GM12878 (cell line): ENCODE measurements around the gene GPR34. TPM values are rescaled to one million over a fixed set of nuclear protein-coding genes. Genes with fewer than 3 reads are reported as not detected.

Source experiments
- ATAC-seq: fragments of 200-7000 bp; cut with Tn5 transposase; 3 replicates; pipeline ENCODE4 v1.9.1; 2020; ENCODE audit warnings: mild to moderate bottlenecking, moderate library complexity
- BruUV-seq: library from RNA; stranded (reverse); fragments of 400-500 nt; replicated peaks from 2 replicates; lab custom pipeline; 2021; lab: Mats Ljungman, UMichigan
- CTCF ChIA-PET: fragments of 300-600 bp; sonication (Branson Sonifier 250); formaldehyde crosslinking; extraction: SDS; loops from one replicate; lab custom pipeline; 2021; ENCODE audit warnings: inconsistent platforms; lab: Yijun Ruan, JAX
- POLR2A ChIA-PET: fragments of 350-600 bp; formaldehyde crosslinking; extraction: SDS; loops from one replicate; lab custom pipeline; 2021; ENCODE audit warnings: inconsistent platforms; lab: Charles Lee
- RAD21 ChIA-PET: fragments of 300-600 bp; sonication (Branson Sonifier 250); formaldehyde crosslinking; loops from one replicate; lab custom pipeline; 2023; ENCODE audit warnings: antibody characterized with exemption; ENCODE audit not compliant: unreplicated experiment; lab: Charles Lee
- SMC1A ChIA-PET: fragments of 300-600 bp; sonication (Branson Sonifier 250); formaldehyde crosslinking; loops from one replicate; lab custom pipeline; 2023; ENCODE audit not compliant: unreplicated experiment, uncharacterized antibody; lab: Charles Lee
- DNase-seq: peaks from one replicate; pipeline ENCODE4 v3.0.0-alpha.2; 2011; ENCODE audit warnings: low read depth, low spot score
- FAIRE-seq: peaks from 3 replicates; lab custom pipeline; 2011; peaks lifted over from hg19 to GRCh38; lab: Jason Lieb, UNC
- H2AFZ ChIP-seq: 2 replicates; pipeline ENCODE4 v1.6.0; 2011; ENCODE audit warnings: low read depth, low read length, control low read depth; ENCODE audit not compliant: control insufficient read depth
- H3K27ac ChIP-seq: 2 replicates; pipeline ENCODE4 v1.5.1; 2011; ENCODE audit warnings: control low read depth; ENCODE audit not compliant: control insufficient read depth, insufficient read depth
- H3K27me3 ChIP-seq, 2 experiments: replicated peaks in 1 of 2; 2 replicates each; pipeline versions ENCODE4 v1.6.0 to v1.6.1; 2011; ENCODE audit warnings: low read length in 1 of 2; ENCODE audit not compliant: control insufficient read depth in 2 of 2, insufficient read depth in 2 of 2
- H3K36me3 ChIP-seq, 2 experiments: 2 replicates each; pipeline ENCODE4 v1.5.1; 2011; ENCODE audit warnings: low read length in 1 of 2; ENCODE audit not compliant: control insufficient read depth in 2 of 2, insufficient read depth in 2 of 2
- H3K4me1 ChIP-seq: 2 replicates; pipeline ENCODE4 v1.6.1; 2011; ENCODE audit warnings: mild to moderate bottlenecking, low read length, moderate library complexity, mixed read lengths; ENCODE audit not compliant: control insufficient read depth, insufficient read depth
- H3K4me2 ChIP-seq: 2 replicates; pipeline ENCODE4 v1.6.0; 2011; ENCODE audit warnings: control low read depth; ENCODE audit not compliant: control insufficient read depth, insufficient read depth
- H3K4me3 ChIP-seq: fragments of 200-600 bp; sonication (generic); 2 replicates; pipeline ENCODE4 v1.5.1; 2016
- H3K79me2 ChIP-seq: 2 replicates; pipeline ENCODE4 v1.6.0; 2011; ENCODE audit warnings: low read length; ENCODE audit not compliant: control insufficient read depth, insufficient read depth
- H3K9ac ChIP-seq: 2 replicates; pipeline ENCODE4 v1.8.0; 2011; ENCODE audit warnings: low read length, control low read depth, mixed read lengths; ENCODE audit not compliant: control insufficient read depth, insufficient read depth
- H3K9me3 ChIP-seq: replicated peaks from 3 replicates; pipeline ENCODE4 v1.5.1; 2011; ENCODE audit warnings: mild to moderate bottlenecking, low read length; ENCODE audit not compliant: control insufficient read depth, insufficient read depth
- H4K20me1 ChIP-seq: 2 replicates; pipeline ENCODE4 v1.6.0; 2011; ENCODE audit not compliant: control insufficient read depth, insufficient read depth
- BACH1 ChIP-seq: fragments of 450-650 bp; IDR thresholded peaks from 2 replicates; pipeline ENCODE4 v1.6.1; 2017; ENCODE audit warnings: mild to moderate bottlenecking, borderline replicate concordance
- EP300 ChIP-seq, 2 experiments: fragments of 150-350 bp in 1 of 2; IDR thresholded peaks; 2 replicates each; pipeline ENCODE4 v1.6.1; 2011 to 2012; ENCODE audit warnings: low read depth in 2 of 2, low read length in 2 of 2, borderline replicate concordance in 1 of 2, improper control_type of control experiment in 1 of 2, inconsistent platforms in 1 of 2; ENCODE audit not compliant: control insufficient read depth in 1 of 2
- ESRRA ChIP-seq: IDR thresholded peaks from 2 replicates; pipeline ENCODE4 v1.6.1; 2012; ENCODE audit warnings: mild to moderate bottlenecking, low read length, improper control_type of control experiment
- IRF3 ChIP-seq: fragments of 450-650 bp; IDR thresholded peaks from 2 replicates; pipeline ENCODE4 v1.6.1; 2014; ENCODE audit warnings: mild to moderate bottlenecking
- JUNB ChIP-seq: IDR thresholded peaks from 2 replicates; pipeline ENCODE4 v1.6.1; 2016; ENCODE audit warnings: antibody characterized with exemption, mild to moderate bottlenecking
- MAX ChIP-seq: IDR thresholded peaks from 2 replicates; pipeline ENCODE4 v1.6.1; 2012; ENCODE audit warnings: low read depth, low read length, improper control_type of control experiment
- NBN ChIP-seq: fragments of 450-650 bp; IDR thresholded peaks from 2 replicates; pipeline ENCODE4 v1.6.1; 2016
- WGBS: methylation state at CpG from one replicate; pipeline ENCODE4 v1.1.6; 2016; ENCODE audit warnings: low lambda C conversion rate; ENCODE audit not compliant: insufficient replicate concordance, insufficient coverage; ENCODE audit errors: missing lambda C conversion rate; 5-methylcytosine and 5-hydroxymethylcytosine counted together
- in situ Hi-C: fragments of 300-500 bp; cut with MboI; formaldehyde crosslinking; loops from 9 replicates; pipeline ENCODE4 v1.14.3; 2018; ENCODE audit warnings: mixed read lengths
- intact Hi-C: fragments of 100-400 bp; cut with micrococcal nuclease; formaldehyde crosslinking; loops from one replicate; pipeline ENCODE4 v1.14.2; 2022; ENCODE audit not compliant: unreplicated experiment
- polyA plus RNA-seq, 11 experiments: library from polyadenylated mRNA; depleted of rRNA in 4 of 11; unstranded in 6 of 11; stranded (reverse) in 5 of 11; fragments of >200 nt; fragmentation: Nextera tagmentation in 4 of 11; fragmentation: Illumina TruSeq in 1 of 11; extraction: Ambion mirVana in 4 of 11; extraction: Trizol in 1 of 11; gene quantifications; 1 replicate in 1 of 11; 2 replicates in 10 of 11; pipeline versions ENCODE4 v1.2.1 to v1.2.3, GENCODE V29; 2011 to 2016; ENCODE audit warnings: inconsistent platforms in 2 of 11, missing spikeins in 2 of 11, low read depth in 1 of 11
- total RNA-seq, 4 experiments: library from RNA; depleted of rRNA in 3 of 4; stranded (reverse); fragments of >200 nt in 3 of 4; fragmentation: Illumina TruSeq in 1 of 4; extraction: Trizol in 1 of 4; gene quantifications; 2 replicates each; pipeline versions ENCODE4 v1.2.1 to v1.2.3, GENCODE V29; 2013 to 2021
- TF ChIP-seq, protein P1 (sequence below): fragments of 450-650 bp; IDR thresholded peaks from 2 replicates; pipeline ENCODE4 v1.6.1; 2017; ENCODE audit warnings: mild to moderate bottlenecking, low read depth, inconsistent platforms; ENCODE audit not compliant: poor library complexity, severe bottlenecking
- TF ChIP-seq, protein P2 (sequence below): fragments of 450-650 bp; IDR thresholded peaks from 2 replicates; pipeline ENCODE4 v1.6.1; 2017; ENCODE audit warnings: antibody characterized with exemption, mild to moderate bottlenecking, moderate library complexity

Gene GPR34
- total and polyA plus RNA-seq, 10 of the 15 experiments (the other 5 are each of a cell fraction or from before 2014, with no cell fraction given), result 0.12 to 0.84 (median 0.28) TPM; not detected in 1

DNA sequence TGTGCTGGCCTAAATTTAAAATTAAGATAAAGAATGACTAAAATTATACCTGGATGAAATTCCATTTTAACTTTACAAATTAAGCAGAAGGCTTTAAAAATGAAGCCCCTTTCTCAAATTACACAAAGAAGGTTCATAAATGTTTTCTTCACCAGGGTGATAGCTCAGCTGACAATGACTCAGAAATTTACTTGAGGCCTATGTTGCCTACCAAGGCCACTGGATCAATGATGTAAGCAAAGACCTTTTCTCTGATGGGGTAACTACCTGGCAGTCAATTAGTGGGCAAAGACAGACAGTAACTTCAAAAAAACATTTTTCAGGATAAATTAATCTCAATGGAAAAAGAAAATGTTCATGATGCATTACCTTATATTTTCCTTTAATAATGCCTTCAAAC lies 23.9 kb upstream of the GPR34 start (continued):
- TF ChIP-seq, protein P1, sequence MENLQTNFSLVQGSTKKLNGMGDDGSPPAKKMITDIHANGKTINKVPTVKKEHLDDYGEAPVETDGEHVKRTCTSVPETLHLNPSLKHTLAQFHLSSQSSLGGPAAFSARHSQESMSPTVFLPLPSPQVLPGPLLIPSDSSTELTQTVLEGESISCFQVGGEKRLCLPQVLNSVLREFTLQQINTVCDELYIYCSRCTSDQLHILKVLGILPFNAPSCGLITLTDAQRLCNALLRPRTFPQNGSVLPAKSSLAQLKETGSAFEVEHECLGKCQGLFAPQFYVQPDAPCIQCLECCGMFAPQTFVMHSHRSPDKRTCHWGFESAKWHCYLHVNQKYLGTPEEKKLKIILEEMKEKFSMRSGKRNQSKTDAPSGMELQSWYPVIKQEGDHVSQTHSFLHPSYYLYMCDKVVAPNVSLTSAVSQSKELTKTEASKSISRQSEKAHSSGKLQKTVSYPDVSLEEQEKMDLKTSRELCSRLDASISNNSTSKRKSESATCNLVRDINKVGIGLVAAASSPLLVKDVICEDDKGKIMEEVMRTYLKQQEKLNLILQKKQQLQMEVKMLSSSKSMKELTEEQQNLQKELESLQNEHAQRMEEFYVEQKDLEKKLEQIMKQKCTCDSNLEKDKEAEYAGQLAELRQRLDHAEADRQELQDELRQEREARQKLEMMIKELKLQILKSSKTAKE, result no peak
- no peak for TF ChIP-seq BACH1
- no peak for TF ChIP-seq NBN
- no peak for TF ChIP-seq IRF3
- no peak for TF ChIP-seq EP300 (IDR thresholded peaks at IDR 0.05; ENCODE audit: borderline replicate concordance in 1 of 2, control insufficient read depth in 1 of 2, low read depth in 2 of 2, low read length in 2 of 2)
- no peak for TF ChIP-seq MAX
- TF ChIP-seq ESRRA, result no peak

DNA sequence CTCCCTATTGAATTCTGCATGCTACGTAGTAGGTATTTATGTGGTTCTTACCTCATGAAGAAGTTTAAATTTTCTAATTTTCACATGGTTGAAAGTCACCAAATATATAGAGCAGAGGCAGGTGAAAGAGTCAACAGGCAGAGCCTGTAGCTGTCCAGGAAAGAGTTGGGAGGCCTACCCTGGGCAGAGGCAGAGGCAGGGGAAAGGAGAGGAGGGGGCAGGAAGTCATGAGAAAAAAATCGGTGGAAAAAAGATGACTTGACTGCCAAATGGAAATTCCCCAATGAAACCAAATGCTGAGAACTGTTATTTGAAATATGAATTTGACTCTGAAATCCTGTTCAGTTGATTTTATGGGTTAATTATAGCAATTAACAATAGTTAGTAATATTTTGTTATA lies 23.1 kb upstream of the GPR34 start:
- WGBS, result 47% methylated on average over 2 of the region's 2 CpGs
- Histone ChIP-seq H3K27ac (no peak overlapping the region), H3K27me3 (no peaks in the 10 kb centered on the region), H3K36me3 (no peaks in the 10 kb centered on the region), H3K4me1 (0 out of 2 replicates have a peak, but pooled peaks cover 4% of the 10 kb centered on the region), H4K20me1 (0 out of 2 replicates have a peak, but pooled peaks cover 3% of the 10 kb centered on the region), H3K4me2 (no peak overlapping the region), H2AFZ (no peak overlapping the region), H3K9ac (no peak overlapping the region), H3K9me3 (no peaks in the 10 kb centered on the region), H3K79me2 (no peaks in the 10 kb centered on the region), H3K4me3 (no peak overlapping the region)
- ChIA-PET CTCF (no interaction called here), RAD21 (interaction anchor here (0.6 kb wide), 1 partner anchor 91 kb away, joined by 3 read pairs; no protein-coding TSS in a partner anchor), POLR2A (no interaction called here), SMC1A (interaction anchor here (1.1 to 1.8 kb wide), 4 partner anchors 21 to 53 kb away, joined by 3 to 7 read pairs (median 5); partner anchors contain the start of gene GPR34)
- in situ Hi-C loops, result no loop called here
- no peak for TF ChIP-seq JUNB
- TF ChIP-seq, protein P2, sequence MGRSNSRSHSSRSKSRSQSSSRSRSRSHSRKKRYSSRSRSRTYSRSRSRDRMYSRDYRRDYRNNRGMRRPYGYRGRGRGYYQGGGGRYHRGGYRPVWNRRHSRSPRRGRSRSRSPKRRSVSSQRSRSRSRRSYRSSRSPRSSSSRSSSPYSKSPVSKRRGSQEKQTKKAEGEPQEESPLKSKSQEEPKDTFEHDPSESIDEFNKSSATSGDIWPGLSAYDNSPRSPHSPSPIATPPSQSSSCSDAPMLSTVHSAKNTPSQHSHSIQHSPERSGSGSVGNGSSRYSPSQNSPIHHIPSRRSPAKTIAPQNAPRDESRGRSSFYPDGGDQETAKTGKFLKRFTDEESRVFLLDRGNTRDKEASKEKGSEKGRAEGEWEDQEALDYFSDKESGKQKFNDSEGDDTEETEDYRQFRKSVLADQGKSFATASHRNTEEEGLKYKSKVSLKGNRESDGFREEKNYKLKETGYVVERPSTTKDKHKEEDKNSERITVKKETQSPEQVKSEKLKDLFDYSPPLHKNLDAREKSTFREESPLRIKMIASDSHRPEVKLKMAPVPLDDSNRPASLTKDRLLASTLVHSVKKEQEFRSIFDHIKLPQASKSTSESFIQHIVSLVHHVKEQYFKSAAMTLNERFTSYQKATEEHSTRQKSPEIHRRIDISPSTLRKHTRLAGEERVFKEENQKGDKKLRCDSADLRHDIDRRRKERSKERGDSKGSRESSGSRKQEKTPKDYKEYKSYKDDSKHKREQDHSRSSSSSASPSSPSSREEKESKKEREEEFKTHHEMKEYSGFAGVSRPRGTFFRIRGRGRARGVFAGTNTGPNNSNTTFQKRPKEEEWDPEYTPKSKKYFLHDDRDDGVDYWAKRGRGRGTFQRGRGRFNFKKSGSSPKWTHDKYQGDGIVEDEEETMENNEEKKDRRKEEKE, result no peak
- no TSS peak for BruUV-seq
- FAIRE-seq, result no peak
- intact Hi-C loops, result no loop called here
- no peak for DNase-seq
- ATAC-seq, result no peak
